Epidermal melanocyte (primary cell): ENCODE results near the gene SEMA3D.

Source experiments
- DNase-seq: peaks from one replicate; pipeline ENCODE4 v3.0.0; 2011; ENCODE audit warnings: low spot score; ENCODE audit not compliant: insufficient read length

The SEMA3D gene

DNA sequence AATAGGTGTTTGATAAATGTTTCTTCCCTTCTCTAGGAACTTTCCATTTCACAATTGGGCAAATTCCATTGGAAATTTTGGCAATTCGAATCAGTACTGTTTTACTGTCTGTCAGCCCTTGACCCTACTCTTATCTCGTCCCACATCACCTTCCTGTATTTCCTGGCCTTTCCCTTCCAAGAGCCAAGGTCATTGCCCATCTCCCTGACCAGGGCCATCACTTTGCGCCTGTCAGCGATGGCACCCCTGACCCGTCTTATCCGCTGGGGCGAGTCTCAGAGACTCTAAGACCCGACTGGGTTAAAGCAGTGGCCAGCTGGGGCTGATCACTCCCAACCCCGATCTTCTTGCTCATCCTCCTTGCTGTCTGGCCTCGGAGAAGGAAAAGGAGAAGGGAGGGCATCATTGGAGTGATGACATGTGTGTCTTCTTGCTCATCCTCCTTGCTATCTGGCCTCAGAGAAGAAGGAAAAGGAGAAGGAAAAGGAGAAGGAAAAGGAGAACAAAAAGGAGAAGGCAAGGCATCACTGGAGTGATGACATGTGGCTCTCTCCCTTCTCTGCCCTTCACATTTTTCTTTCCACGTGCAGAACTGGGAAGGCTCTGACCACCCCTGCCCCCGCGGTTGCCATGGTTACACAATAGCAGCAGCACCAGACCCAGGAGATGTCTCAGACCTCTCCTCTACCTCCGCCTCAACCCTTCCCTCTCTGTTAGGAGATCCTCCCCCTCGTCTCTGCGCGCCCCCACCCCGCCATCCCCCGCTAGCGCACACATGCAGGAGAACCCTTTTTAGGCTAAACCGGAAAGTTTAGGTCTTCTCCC lies 2.0 kb downstream of the SEMA3D start:
- DNase-seq = no peak

DNA sequence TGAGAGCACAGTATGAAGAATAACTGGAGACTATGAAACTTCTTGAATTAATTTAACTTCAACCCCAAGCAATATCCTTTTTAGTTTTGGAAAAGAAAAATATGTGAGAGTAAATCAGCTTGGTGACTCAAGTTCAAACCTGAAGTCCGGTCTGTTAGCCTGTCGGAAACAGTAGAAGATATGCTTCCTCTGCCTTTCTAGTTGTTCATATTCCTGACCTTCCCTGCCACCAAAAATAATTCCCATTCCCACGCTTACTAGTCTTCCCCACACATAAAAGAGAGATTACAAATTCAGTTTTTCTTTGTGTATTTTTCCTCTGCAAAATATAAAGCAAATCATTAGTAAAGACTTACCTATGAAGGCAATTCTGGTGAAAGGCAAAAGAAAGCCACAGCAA lies 3.6 kb downstream of the SEMA3D start:
- DNase-seq = no peak

DNA sequence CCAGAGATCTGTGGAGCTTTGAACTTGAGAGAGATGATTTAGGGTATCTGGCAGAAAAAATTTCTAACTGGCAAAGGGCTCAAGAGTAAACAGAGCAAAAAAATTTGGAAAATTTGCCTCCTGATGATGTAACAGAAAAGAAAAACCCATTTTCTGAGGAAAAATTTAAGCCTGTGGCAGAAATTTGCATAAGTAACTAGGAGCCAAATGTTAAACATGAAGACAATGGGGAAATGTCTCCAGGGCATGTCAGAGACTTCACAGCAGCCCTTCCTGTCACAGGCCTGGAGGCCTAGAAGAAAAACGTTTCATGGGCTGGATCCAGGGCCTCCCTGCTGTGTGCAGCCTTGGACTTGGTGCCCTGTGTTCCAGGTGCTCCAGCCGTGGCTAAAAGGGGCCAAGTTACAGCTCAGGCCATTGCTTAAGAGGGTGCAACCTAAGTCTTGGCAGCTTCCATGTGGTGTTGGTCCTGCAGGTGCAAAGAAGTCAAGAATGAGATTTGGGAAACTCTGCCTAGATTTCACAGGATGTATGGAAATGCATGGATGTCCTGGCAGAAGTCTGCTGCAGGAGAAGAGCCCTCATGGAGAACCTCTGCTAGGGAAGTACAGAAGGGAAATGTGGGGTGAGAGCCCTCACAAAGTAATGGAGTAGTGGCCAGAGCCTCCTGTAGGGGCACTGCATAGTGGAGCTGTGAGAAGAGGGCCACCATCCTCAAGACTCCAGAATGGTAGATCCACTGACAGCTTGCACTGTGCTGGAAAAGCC lies 8.1 kb downstream of the SEMA3D start:
- DNase-seq = no peak

DNA sequence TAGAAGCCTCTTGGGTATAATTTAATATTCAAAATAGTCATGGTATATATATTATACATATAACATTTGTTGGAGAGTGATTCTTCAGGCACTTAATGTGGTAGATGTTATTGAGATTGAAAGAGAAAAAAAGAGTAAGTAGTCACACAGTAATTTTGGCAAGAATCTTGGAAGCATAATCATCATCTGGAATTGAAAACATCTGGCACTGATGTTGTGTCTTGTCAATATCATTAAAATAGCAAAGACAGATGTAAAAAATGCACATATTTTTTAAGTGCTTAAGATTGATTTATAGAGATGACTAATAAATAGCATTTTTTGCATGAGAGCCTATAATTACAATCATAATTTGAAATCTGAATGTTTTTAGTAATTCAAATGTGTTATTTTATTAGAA lies 9.5 kb downstream of the SEMA3D start:
- no peak for DNase-seq

DNA sequence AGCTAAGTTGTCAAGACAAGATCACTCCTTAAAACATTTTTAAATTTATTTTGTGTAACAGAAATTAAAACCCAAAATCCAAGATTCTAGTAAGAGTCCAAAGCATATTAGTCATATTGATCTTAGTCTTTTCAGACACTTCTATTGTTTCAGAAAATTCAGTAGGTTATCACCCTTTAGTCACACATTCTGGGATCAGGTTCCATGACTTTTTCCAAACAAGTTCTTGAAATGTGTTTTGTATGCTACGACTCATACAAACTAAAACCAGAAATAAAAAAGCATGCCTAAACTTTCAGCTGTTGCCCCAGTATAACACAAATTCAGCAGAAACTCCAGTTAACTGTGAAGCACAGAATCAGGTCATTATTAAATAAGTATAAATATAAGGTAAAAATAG lies 10.7 kb downstream of the SEMA3D start:
- no peak for DNase-seq

DNA sequence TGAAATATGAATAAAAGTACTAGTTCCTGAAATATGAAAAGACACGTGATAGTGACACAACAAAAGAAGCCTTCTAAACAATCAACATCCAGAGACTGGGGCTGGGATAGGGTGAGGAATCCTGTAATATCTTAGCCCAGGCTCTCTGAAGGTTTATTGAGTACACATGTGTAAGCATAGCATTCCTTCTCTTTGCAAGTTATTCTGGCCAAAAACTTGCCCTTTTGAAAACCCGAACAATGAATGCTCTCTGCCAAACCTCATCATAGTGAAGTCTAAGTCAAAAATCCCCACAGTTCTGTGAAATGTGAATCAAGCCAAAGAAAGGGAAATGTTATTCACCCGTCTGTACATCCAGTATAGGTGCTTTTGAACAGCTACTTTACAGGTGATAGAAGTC lies 11.6 kb downstream of the SEMA3D start:
- DNase-seq = no peak

DNA sequence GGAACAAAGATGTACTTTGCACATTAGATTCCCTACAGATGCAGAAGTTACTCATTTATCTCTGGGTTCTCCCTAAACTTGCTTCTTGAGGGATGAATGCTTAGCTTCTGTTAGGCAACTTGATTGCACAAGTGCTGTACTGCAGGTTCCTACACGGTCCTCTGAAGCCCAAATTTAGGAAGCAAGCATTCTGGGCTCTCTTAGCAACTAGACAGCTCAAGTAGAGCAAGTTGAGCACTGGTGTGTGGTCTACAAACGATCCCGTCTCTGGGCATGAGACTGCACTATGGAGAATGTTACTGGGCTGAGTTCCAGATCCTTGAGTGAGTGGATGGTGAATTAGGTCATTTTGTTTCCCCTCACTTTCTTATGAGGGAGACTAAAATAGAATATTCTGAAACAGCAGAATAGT lies 14.3 kb downstream of the SEMA3D start:
- no peak for DNase-seq

DNA sequence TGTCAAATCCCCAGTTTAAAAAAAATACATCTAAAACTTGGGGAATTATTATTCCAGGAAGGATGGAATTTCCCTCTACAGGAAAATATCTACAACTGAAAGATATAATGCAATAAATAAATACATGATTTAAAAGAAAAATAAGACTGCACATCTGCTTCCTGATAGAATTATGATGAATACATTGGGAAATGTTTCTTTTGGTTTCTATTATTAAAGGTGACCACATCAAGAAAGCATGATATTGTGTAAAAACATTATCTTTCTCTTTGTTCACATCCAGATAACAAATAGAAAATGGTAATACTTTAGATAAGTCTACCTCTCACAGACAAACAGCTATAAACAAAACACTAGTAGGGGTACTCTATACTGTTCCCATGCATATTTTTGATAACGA lies 19.2 kb downstream of the SEMA3D start:
- no peak for DNase-seq

DNA sequence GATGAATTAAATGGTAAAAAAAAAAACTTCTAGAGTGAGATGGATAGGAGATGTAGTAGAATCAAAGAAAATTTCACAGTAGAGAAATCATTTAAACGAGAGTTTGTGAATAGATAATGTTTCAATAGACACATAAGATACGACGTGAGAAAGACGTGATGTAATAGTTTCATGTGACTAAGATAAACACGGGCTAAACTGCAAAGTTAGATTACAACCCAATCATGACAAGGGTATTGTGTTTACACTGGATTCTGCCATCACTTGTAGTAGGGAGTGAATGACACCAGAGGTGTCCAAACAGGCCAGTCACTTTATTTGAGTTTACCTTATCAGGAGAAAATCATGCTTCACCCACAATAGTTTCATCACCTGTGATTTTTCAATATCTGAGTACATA lies 21.6 kb downstream of the SEMA3D start:
- no peak for DNase-seq

DNA sequence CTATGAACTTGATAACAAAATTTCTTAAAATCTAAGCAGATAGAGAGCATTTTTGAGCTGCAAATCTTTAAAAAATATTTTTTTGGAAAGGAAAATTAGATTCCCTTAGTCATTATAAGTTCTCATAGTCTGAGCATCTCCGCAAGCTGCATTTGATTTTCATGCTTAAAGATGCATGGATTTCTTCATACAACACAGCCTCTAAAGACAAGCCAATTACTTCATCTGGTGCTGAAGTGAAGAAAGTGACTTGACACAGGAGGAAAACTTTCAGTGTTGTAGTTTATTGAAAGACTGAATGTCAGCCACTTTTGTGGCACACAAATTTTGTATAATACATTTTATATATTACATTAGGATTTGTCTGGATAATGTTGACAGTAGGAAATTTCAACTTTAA lies 22.5 kb downstream of the SEMA3D start:
- DNase-seq = no peak

DNA sequence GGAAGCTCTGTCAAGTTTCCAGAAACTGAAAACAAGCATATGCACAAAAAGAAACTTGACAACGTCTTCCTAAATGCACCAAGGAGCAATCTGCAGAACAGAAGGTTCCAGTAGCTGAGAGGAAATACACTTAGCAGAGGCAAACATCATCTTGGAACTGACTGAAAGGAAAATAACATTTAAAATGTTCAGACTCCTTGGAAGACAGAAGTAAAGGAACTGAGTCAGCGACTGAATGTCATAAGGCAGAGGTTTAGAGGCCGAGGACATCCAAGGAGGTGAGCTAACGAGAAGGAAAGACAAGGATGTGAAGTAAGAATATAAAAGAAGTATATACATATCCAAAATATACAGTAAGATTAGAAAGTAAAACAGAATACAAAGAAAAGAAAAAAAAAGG lies 24.1 kb downstream of the SEMA3D start:
- DNase-seq = no peak

DNA sequence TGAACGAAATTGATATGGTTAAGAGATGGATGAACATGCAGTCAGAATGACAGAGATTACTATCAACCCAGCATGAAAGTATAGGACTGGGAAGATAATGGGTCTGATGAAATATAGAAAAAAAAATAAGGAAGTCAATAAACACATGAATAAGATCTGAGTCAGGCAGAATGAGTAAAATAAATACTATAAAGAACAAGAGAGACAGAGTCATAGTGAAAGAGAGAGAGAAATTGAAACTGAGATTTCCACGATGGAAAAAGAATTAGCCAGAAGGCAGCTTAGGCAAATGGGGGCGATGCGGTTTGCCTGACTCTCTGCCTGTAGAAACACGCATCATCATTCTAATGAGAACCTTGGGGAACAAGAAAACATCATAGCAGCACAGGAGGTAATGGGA lies 26.6 kb downstream of the SEMA3D start:
- no peak for DNase-seq

DNA sequence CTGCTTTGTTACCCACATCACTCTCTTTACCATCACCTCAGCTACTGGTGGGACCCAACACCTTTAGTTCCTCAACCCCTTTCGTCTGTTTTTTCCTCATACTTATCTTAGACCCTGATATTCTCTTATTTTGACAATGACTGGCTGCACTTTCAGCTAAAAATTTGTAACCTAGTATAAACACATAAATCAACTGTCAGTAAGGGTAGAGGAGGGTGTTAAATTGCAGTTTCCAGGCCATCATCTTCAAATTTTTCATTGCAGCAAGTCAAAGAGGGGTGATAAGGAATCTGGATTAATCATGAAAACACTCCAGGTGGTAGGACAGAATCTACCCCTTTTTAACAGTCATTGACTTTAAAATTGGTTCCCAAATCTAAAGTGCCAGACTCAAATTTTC lies 27.9 kb downstream of the SEMA3D start:
- DNase-seq = no peak

DNA sequence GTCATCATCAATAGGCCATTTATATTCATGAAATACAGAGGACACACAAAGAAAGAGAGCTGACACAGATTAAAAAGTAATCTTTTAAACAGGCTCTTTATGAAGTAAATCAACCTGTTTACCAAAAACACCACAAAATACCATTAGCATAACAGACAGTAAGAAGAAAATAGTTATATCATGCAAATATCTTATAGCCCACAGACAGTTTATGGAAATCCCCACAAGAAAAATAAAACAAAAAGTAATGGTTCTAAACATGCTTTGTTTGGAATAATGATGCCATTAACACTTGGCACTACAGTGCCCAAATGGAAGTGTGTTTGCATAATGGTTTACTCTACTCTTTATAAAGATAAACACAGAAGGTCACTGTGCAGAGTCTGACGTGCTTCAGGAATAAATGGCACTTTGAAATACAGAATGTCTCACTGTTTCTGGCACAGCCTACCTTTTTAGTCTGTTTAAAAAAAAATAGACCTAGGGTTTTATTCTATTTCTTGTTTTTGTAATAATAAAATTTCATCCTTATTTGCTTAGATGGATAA lies 30.1 kb downstream of the SEMA3D start:
- DNase-seq = no peak

DNA sequence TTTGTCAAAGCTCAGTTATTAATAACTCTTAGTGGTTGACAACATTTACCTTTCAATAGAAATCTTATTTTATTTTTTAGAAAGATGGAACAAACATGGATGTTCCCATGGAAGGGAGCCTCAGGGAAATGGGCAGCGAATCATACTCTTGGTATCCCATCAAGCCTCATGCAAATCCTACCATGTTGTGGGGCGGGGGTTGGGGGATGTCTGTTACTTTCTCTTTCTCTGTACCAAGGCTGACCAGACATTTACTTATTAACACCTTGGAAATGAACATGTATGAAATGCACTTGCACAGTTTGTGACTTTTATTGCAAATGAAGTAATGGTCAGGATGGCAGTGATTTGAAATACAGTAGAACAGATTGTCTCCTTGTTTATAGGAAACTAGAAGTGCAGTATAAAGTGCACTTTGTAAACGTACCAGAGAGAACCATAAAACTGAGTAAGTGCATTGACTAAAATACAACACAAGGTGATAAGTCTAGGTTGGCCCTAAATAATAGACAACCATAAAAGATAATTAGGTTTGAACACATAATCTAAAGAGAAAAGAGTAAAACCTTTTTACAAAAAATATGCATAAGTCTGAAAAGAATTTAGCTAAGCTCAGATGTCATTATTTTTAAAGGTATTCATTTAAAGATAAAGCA lies 32.4 kb downstream of the SEMA3D start:
- DNase-seq = no peak

DNA sequence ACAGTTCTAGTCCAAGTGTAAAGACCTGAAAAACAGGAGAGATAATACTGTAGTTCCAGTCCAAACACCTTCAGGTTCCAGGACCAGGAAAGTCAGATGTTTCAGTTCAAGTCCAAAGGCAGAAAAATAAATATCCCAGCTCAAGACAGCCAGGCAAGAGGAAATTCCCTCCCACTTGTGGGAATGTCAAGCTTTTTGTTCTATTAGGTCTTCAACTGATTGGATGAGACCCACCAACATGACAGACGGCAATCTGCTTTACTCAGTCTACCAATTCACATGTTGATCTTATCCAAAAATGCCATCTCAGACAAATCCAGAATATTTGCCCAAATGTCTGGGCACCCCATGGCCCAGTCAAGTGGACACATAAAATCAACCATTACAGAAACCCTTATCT lies 33.1 kb downstream of the SEMA3D start:
- no peak for DNase-seq

DNA sequence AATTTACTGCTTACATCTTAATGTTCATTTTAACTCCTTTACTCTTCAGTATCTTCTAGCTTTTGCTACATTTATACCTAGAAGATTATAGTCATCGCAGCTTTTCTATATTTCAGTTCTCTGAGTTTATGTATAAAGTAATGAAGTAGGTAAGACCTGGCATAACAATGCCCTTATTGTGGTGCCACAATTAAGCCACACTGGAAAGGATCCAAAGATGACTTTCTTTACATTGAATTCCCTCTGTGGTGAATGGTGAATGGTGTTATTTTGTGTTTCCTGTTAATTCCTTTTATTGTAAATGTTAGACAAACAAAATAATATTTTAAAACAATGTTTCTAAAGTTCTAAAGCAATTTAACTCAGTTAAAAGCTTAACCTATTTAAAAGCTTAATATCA lies 36.2 kb downstream of the SEMA3D start:
- no peak for DNase-seq

DNA sequence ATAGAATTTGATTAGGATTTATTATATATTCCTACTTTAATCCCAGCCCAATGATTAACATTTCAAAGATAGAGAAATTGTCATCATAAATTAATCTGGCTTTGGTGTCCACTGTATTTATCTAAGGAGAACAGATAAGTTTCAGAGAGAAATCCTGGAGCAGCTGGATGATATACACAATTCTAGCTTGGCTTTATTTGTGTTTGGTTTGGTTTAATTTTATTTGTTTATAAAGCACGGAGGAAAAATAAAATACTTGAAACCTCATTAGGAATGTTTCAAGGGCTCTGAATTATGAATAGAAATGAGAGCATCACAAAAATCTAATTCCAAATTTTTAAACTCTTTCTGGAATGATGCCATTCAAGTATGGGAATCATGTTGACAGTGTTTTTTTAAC lies 42.1 kb downstream of the SEMA3D start:
- no peak for DNase-seq

DNA sequence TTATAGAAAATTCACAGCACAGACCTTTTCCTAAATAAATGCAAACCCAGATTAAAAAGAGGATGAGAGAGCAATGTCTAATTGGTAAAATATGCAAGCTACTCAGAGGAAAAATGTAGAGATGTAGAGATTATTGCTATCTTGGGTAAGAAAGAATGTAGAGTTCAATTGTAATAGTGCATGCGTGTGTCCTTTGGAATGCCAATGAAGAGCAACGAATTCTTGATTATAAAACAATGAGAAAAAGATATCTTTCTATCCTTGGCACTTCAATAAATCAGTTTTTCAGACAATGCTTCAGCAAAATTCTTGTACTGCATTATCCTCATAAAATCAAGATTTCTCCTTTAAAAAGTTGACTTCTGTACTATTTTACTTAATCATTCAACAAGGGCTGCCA lies 50.9 kb downstream of the SEMA3D start:
- peak; percentile 22 for DNase-seq

DNA sequence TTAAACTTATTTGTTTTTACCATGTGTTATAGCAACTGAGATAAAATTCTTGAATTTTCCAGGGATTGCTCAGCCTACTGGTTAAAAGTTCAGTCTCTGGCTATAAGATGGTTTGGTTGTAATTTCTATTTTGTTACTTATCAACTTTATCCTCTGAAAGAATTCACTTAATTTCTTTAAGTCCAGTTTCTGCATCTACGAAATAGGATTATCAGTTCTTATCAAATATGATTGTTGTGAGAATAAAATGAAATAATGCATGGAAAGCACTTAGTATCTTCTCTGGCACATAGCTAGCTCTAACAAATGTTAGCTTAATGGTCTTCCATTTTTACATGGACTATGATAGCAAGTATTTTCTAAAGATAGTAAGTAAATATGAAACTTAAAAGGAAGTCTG lies 53.3 kb downstream of the SEMA3D start:
- no peak for DNase-seq

DNA sequence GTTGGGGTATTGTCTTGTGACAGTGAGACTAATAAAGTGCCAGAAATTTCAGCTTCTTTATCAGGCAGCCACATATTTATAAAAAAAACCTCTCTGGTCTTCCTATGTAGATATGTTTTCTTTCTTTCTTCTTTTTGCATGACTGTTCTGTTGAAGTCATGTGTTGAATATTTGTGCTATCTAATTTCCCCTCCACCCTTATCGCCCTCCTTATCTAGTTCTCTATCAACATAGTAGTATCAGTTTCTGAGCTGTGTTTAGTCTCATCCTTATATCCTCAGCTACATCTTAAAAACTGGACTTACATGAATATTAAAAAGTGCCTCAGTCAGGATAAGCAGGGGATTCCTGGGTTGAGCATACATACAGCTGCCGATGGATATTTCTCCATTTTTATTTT lies 53.9 kb downstream of the SEMA3D start:
- DNase-seq = no peak

DNA sequence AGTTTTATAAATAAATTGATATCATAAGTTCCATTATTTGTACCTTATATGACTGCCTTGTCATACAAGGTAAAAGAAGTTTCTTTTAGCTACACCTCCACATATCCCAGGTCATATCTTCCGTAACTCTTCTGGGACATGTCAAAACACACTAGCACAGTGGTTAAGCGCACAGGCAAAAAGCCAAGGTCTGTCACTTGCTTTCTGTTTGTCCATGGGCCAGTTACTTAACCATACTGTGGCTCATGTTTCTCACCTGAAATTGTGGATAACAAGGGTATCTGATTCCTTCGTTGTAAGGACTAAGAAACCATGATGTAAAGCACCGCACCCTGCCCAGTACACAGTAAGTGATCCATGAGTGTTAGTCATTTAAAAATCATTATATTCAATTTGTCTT lies 56.2 kb downstream of the SEMA3D start:
- DNase-seq = no peak
